Liver (tissue), 9 donors: Measurements from ENCODE around the gene DOCK6. TPM values are rescaled to one million over a fixed set of nuclear protein-coding genes. Genes with fewer than 3 reads are reported as not detected.
A peak's percentile ranks its signal among the peaks of the same experiment; 100 is the strongest.

Experiments
- DNase-seq: peaks from one replicate; pipeline ENCODE4 v3.0.0-alpha.2; 2017; ENCODE audit warnings: low spot score
- H3K27ac ChIP-seq, 2 donors: one replicate each; pipeline ENCODE4 v1.7.0; 2013; ENCODE audit warnings: inconsistent platforms in 2 of 2, low read length in 2 of 2, control low read depth in 1 of 2, low read depth in 1 of 2, mild to moderate bottlenecking in 1 of 2
- H3K27me3 ChIP-seq, 4 donors: one replicate each; pipeline versions ENCODE4 v1.6.1 to v1.7.0; 2013; ENCODE audit warnings: low read length in 3 of 4, inconsistent platforms in 1 of 4, mild to moderate bottlenecking in 1 of 4, moderate library complexity in 1 of 4; ENCODE audit not compliant: control insufficient read depth in 4 of 4, insufficient read depth in 4 of 4
- H3K36me3 ChIP-seq, 4 donors: one replicate each; pipeline versions ENCODE4 v1.6.1 to v1.7.0; 2013; ENCODE audit warnings: low read length in 3 of 4, mild to moderate bottlenecking in 3 of 4, low read depth in 1 of 4, moderate library complexity in 1 of 4; ENCODE audit not compliant: control insufficient read depth in 4 of 4, insufficient read depth in 3 of 4
- H3K4me1 ChIP-seq, 4 donors: one replicate each; pipeline versions ENCODE4 v1.6.1 to v1.7.0; 2013; ENCODE audit warnings: low read length in 3 of 4, mild to moderate bottlenecking in 3 of 4, moderate library complexity in 1 of 4; ENCODE audit not compliant: control insufficient read depth in 4 of 4, insufficient read depth in 4 of 4
- H3K4me3 ChIP-seq, 3 donors: one replicate each; pipeline versions ENCODE4 v1.6.1 to v1.7.0; 2013; ENCODE audit warnings: low read length in 3 of 3, control low read depth in 1 of 3, low read depth in 1 of 3, mild to moderate bottlenecking in 1 of 3
- H3K9ac ChIP-seq, 2 donors: one replicate each; pipeline ENCODE4 v1.7.0; 2013; ENCODE audit warnings: low read length in 2 of 2, mild to moderate bottlenecking in 2 of 2, moderate library complexity in 2 of 2, control low read depth in 1 of 2, low read depth in 1 of 2
- H3K9me3 ChIP-seq, 4 donors: one replicate each; pipeline versions ENCODE4 v1.6.1 to v1.7.0; 2013; ENCODE audit warnings: low read length in 3 of 4; ENCODE audit not compliant: control insufficient read depth in 4 of 4
- EGR1 ChIP-seq, 2 donors: IDR thresholded peaks; 2 replicates each; pipeline ENCODE4 v1.6.1; 2016 to 2018; ENCODE audit warnings: antibody characterized with exemption in 2 of 2, low read depth in 2 of 2
- FOXA1 ChIP-seq: IDR thresholded peaks from 2 replicates; pipeline ENCODE4 v1.6.1; 2016; ENCODE audit warnings: antibody characterized with exemption
- GABPA ChIP-seq, 2 donors: IDR thresholded peaks in 1 of 2; conservative IDR thresholded peaks in 1 of 2; 2 replicates each; pipeline ENCODE4 v1.6.1; 2016; ENCODE audit warnings: antibody characterized with exemption in 2 of 2, mild to moderate bottlenecking in 1 of 2, moderate library complexity in 1 of 2
- HNF4A ChIP-seq, 2 donors: conservative IDR thresholded peaks; 2 replicates each; pipeline ENCODE4 v1.6.1; 2016; ENCODE audit warnings: antibody characterized with exemption in 2 of 2, mild to moderate bottlenecking in 2 of 2
- HNF4G ChIP-seq: IDR thresholded peaks from 2 replicates; pipeline ENCODE4 v1.6.1; 2016; ENCODE audit warnings: antibody characterized with exemption
- RAD21 ChIP-seq, 2 donors: IDR thresholded peaks; 2 replicates each; pipeline ENCODE4 v1.6.1; 2016; ENCODE audit warnings: antibody characterized with exemption in 2 of 2, mild to moderate bottlenecking in 2 of 2
- REST ChIP-seq: IDR thresholded peaks from 2 replicates; pipeline ENCODE4 v1.6.1; 2016; ENCODE audit warnings: antibody characterized with exemption, mild to moderate bottlenecking
- RXRA ChIP-seq, 2 donors: IDR thresholded peaks; 2 replicates each; pipeline ENCODE4 v1.6.1; 2017 to 2018; ENCODE audit warnings: antibody characterized with exemption in 2 of 2, mild to moderate bottlenecking in 1 of 2
- TAF1 ChIP-seq: conservative IDR thresholded peaks from 2 replicates; pipeline ENCODE4 v1.6.1; 2016; ENCODE audit warnings: antibody characterized with exemption, mild to moderate bottlenecking
- YY1 ChIP-seq: IDR thresholded peaks from 2 replicates; pipeline ENCODE4 v1.6.1; 2016; ENCODE audit warnings: antibody characterized with exemption, mild to moderate bottlenecking
- whole genome bisulfite sequencing: extraction: QIAGEN DNeasy Blood & Tissue Kit; methylation state at CpG from one replicate; pipeline ENCODE4 v1.1.7; 2013; 5-methylcytosine and 5-hydroxymethylcytosine counted together
- polyA plus RNA-seq, 2 donors: library from polyadenylated mRNA; stranded (reverse) in 1 of 2; unstranded in 1 of 2; fragments of 200-250 nt in 1 of 2; fragments of >200 nt in 1 of 2; fragmentation: Nextera tagmentation in 1 of 2; extraction: Ambion mirVana in 1 of 2; gene quantifications; one replicate each; pipeline versions ENCODE4 v1.2.1 to v1.2.3, GENCODE V29; 2013 to 2015
- total RNA-seq, 2 donors: library from RNA; depleted of rRNA; stranded (reverse); fragments of >200 nt; gene quantifications; one replicate each; pipeline ENCODE4 v1.2.3, GENCODE V29; 2014
- donor health status: healthy.
- donor health status: healthy.
- donor health status: healthy.
- donor health status: healthy.
- donor health status: healthy.

DOCK6 gene
- total and polyA plus RNA-seq, 4 donors, result 4.9 to 15.8 (median 13.7) TPM

- TF ChIP-seq REST (no peak), RXRA (IDR thresholded peaks at IDR 0.05) (no peak), TAF1 (no peak), GABPA (IDR thresholded peaks at IDR 0.05 in 1 of 2, conservative IDR thresholded peaks at IDR 0.05 in 1 of 2) (no peak), EGR1 (IDR thresholded peaks at IDR 0.05; ENCODE audit: low read depth in 2 of 2) (no peak)
These were observed 56.3 kb downstream of the DOCK6 start (continued) for GRCh38 chr19:11205939-11206570.

GRCh38 chr19:11204943-11205349 is 57.4 kb downstream of the DOCK6 start:
- 34% methylated on average over 5 of the region's 5 CpGs for WGBS
- Histone ChIP-seq H3K4me3 (no peak overlapping the region), H3K36me3 (peaks cover 3 to 8% (median 5%) of the 10 kb centered on the region in 4 donors), H3K9ac (no peak overlapping the region), H3K27me3 (no peaks in the 10 kb centered on the region), H3K27ac (peak overlapping the region; percentile 2 to 28), H3K4me1 (peaks cover 0 to 36% (median 17%) of the 10 kb centered on the region in 4 donors), H3K9me3 (no peaks in the 10 kb centered on the region)
- TF ChIP-seq RAD21 (IDR thresholded peaks at IDR 0.05) (peak in 1 of 2 donors; percentile 56), HNF4A (conservative IDR thresholded peaks at IDR 0.05) (peak in 1 of 2 donors; percentile 7), REST (no peak)
- DNase-seq, result no peak

- H3K4me1 ChIP-seq, result peaks cover 0 to 41% (median 19%) of the 10 kb centered on the region in 4 donors
- H3K9ac ChIP-seq, result no peak overlapping the region
- DNase-seq, result no peak
- 82% methylated on average over 9 of the region's 9 CpGs for WGBS
- H3K4me3 ChIP-seq, result no peak overlapping the region
- TF ChIP-seq REST, result no peak
- TF ChIP-seq YY1, result no peak
- no peak for TF ChIP-seq FOXA1
- TF ChIP-seq TAF1, result no peak
- no peak for TF ChIP-seq RAD21 (IDR thresholded peaks at IDR 0.05)
- no peak for TF ChIP-seq HNF4G
- no peak for TF ChIP-seq RXRA (IDR thresholded peaks at IDR 0.05)
- no peak for TF ChIP-seq HNF4A (conservative IDR thresholded peaks at IDR 0.05)
- TF ChIP-seq GABPA (IDR thresholded peaks at IDR 0.05 in 1 of 2, conservative IDR thresholded peaks at IDR 0.05 in 1 of 2), result no peak
- no peaks in the 10 kb centered on the region for H3K9me3 ChIP-seq
- H3K36me3 ChIP-seq, result peaks cover 2 to 5% (median 4%) of the 10 kb centered on the region in 4 donors
- no peaks in the 10 kb centered on the region for H3K27me3 ChIP-seq
- peak overlapping the region; percentile 2 to 63 for H3K27ac ChIP-seq
These were observed 58.2 kb downstream of the DOCK6 start for GRCh38 chr19:11204076-11204602.
